NOMO-1 treated with DMSO at 0.1 percent for 48 hours (cell line): Measurements from ENCODE around the gene ANKRD66.

ENCODE experiments used
- DNase-seq: peaks from one replicate; lab custom pipeline; 2025; ENCODE audit not compliant: unreplicated experiment; lab: John Stamatoyannopoulos, UW

Gene ANKRD66

GRCh38 chr6:46789434-46790354 lies 43.0 kb downstream of the ANKRD66 start:
- peak; percentile 93 for DNase-seq

GRCh38 chr6:46790355-46790874 lies 43.7 kb downstream of the ANKRD66 start:
- DNase-seq: no peak

- no peak for DNase-seq
Observed at GRCh38 chr6:46792635-46793034, 45.9 kb downstream of the ANKRD66 start.

GRCh38 chr6:46793138-46793537 lies 46.4 kb downstream of the ANKRD66 start, which contains the start of gene MEP1A:
TSS of gene MEP1A (plus strand) at chr6:46793389. CDS start at chr6:46793399, 10 bp downstream.
- no peak for DNase-seq

GRCh38 chr6:46794068-46794467 lies 47.3 kb downstream of the ANKRD66 start:
- no peak for DNase-seq

GRCh38 chr6:46795816-46796215 lies 49.1 kb downstream of the ANKRD66 start:
- peak; percentile 20 for DNase-seq

GRCh38 chr6:46796848-46797580 lies 50.3 kb downstream of the ANKRD66 start:
- peak; percentile 64 for DNase-seq

GRCh38 chr6:46799657-46800056 lies 52.9 kb downstream of the ANKRD66 start:
- no peak for DNase-seq

- peak; percentile 95 for DNase-seq
Observed at GRCh38 chr6:46808806-46809205, 62.1 kb downstream of the ANKRD66 start.
